Measurements from ENCODE around the gene TUBB1.
"Not testable (repeated sequence)": the region's sequence is repeated elsewhere in the genome, so short reads cannot be mapped to it uniquely, and the experiment has no call there.

The TUBB1 gene

GRCh38 chr20:59006864-59007664, 12.2 kb upstream of the TUBB1 start, which contains the start of gene CTSZ:
Gene CTSZ, minus strand, starts transcription at chr20:59007254. Its CDS starts 126 bp downstream, at chr20:59007128.
- DNase-seq, result no peak

- DNase-seq, result no peak
Measured at GRCh38 chr20:59007665-59008511, 11.3 kb upstream of the TUBB1 start.

GRCh38 chr20:59008715-59009336, 10.4 kb upstream of the TUBB1 start:
- DNase-seq, result no peak

- DNase-seq, result no peak
Measured at GRCh38 chr20:59010321-59010994, 8.8 kb upstream of the TUBB1 start.

- DNase-seq, result no peak
Measured at GRCh38 chr20:59010995-59011873, 8.0 kb upstream of the TUBB1 start.

GRCh38 chr20:59011874-59012157, 7.4 kb upstream of the TUBB1 start:
- DNase-seq, result not testable (repeated sequence)

GRCh38 chr20:59013031-59013951, 5.9 kb upstream of the TUBB1 start:
- DNase-seq, result no peak

GRCh38 chr20:59013959-59014608, 5.1 kb upstream of the TUBB1 start:
- no peak for DNase-seq

- DNase-seq, result no peak
Measured at GRCh38 chr20:59014680-59015389, 4.4 kb upstream of the TUBB1 start.

- no peak for DNase-seq
Measured at GRCh38 chr20:59015411-59015810, 3.8 kb upstream of the TUBB1 start.

- no peak for DNase-seq
Measured at GRCh38 chr20:59015812-59016711, 3.2 kb upstream of the TUBB1 start.

GRCh38 chr20:59016795-59017492, 2.3 kb upstream of the TUBB1 start:
- no peak for DNase-seq

GRCh38 chr20:59017493-59018231, 1.6 kb upstream of the TUBB1 start:
- no peak for DNase-seq

- no peak for DNase-seq
Measured at GRCh38 chr20:59018817-59019216, 412 bp upstream of the TUBB1 start.

GRCh38 chr20:59020938-59021551, 1.8 kb downstream of the TUBB1 start:
- no peak for DNase-seq

GRCh38 chr20:59022754-59023153, 3.5 kb downstream of the TUBB1 start:
- no peak for DNase-seq

GRCh38 chr20:59023616-59024015, 4.4 kb downstream of the TUBB1 start:
- DNase-seq, result no peak

All from activated CD4-positive, alpha-beta T cell treated with anti-CD3 and anti-CD28 coated beads, Interleukin-2, amount 50 U/mL, for 16 hours (primary cell).